Measurements from ENCODE around the gene OR8G5. TPM values are rescaled to one million over a fixed set of nuclear protein-coding genes. Genes with fewer than 3 reads are reported as not detected.

The OR8G5 gene
- total RNA-seq, 1 donor from 2014 or later: not detected

Other genes starting within 250 kb of the OR8G5 start
- not detected in 3 replicates for gene OR10G4, start 243.4 kb upstream of the OR8G5 start, total RNA-seq
- not detected in 3 replicates for gene OR10G9, start 233.4 kb upstream of the OR8G5 start, total RNA-seq
- not detected in 3 replicates for gene OR10G8, start 229.6 kb upstream of the OR8G5 start, total RNA-seq
- gene OR10G7, start 215.1 kb upstream of the OR8G5 start, total RNA-seq: not detected in 3 replicates
- 13.4 to 14.2 TPM (median 14.2 TPM) in 3 replicates for gene VWA5A, start 140.9 kb upstream of the OR8G5 start, total RNA-seq
- gene OR10D3, start 73.0 kb upstream of the OR8G5 start, total RNA-seq: not detected in 3 replicates
- gene OR8G1, start 15.3 kb upstream of the OR8G5 start, total RNA-seq: not detected in 3 replicates
- not detected in 3 replicates for gene OR8D1, start 57.6 kb downstream of the OR8G5 start, total RNA-seq
- gene OR8D2, start 63.8 kb downstream of the OR8G5 start, total RNA-seq: not detected in 3 replicates
- not detected in 3 replicates for gene OR8B2, start 128.1 kb downstream of the OR8G5 start, total RNA-seq
- gene OR8B3, start 142.6 kb downstream of the OR8G5 start, total RNA-seq: not detected in 3 replicates
- not detected in 3 replicates for gene OR8B4, start 168.5 kb downstream of the OR8G5 start, total RNA-seq
- not detected in 3 replicates for gene OR8B8, start 189.3 kb downstream of the OR8G5 start, total RNA-seq

Data from mesothelial cell of epicardium (in vitro differentiated cells).